HCT116 (cell line): Measurements from ENCODE around the gene ZFP14. TPM values are rescaled to one million over a fixed set of nuclear protein-coding genes. Genes with fewer than 3 reads are reported as not detected.
A peak's percentile ranks its signal among the peaks of the same experiment; 100 is the strongest.

ENCODE experiments used
- ATAC-seq: fragments of 200-7000 bp; cut with Tn5 transposase; 2 replicates; pipeline ENCODE4 v1.9.1; 2020; ENCODE audit warnings: mild to moderate bottlenecking, moderate library complexity
- BruUV-seq: library from RNA; stranded (reverse); fragments of 400-500 nt; replicated peaks from 2 replicates; lab custom pipeline; 2021; lab: Mats Ljungman, UMichigan
- CTCF ChIA-PET: fragments of 300-600 bp; sonication (Branson Sonifier 250); formaldehyde crosslinking; loops from one replicate; lab custom pipeline; 2021; ENCODE audit warnings: antibody characterized with exemption; lab: Charles Lee
- POLR2A ChIA-PET: fragments of 300-600, 350-600 bp; sonication (Branson Sonifier 250); formaldehyde crosslinking; loops from one replicate; lab custom pipeline; 2021; ENCODE audit warnings: antibody characterized with exemption; lab: Charles Lee
- RAD21 ChIA-PET, 2 experiments: fragments of 300-600 bp; sonication (Branson Sonifier 250); formaldehyde crosslinking; loops; one replicate each; lab custom pipeline; 2023; ENCODE audit warnings: low total read pairs in 2 of 2; ENCODE audit not compliant: uncharacterized antibody in 2 of 2, unreplicated experiment in 2 of 2, low non-redundant PET in 1 of 2; lab: Charles Lee
- DNase-seq: peaks from one replicate; pipeline ENCODE4 v3.0.0-alpha.2; 2010; ENCODE audit warnings: low read depth, low spot score
- H2AFZ ChIP-seq: fragments of 200-600 bp; shearing (Covaris generic), sonication (generic); 2 replicates; pipeline ENCODE4 v1.6.1; 2017; ENCODE audit warnings: low read depth, mixed run types, mixed read lengths, antibody characterized with exemption, low read length; ENCODE audit not compliant: poor library complexity, severe bottlenecking
- H3K27ac ChIP-seq: 2 replicates; pipeline ENCODE4 v1.5.1; 2012; ENCODE audit warnings: low read depth, low read length
- H3K27me3 ChIP-seq: fragments of 200-600 bp; sonication (generic); 2 replicates; pipeline ENCODE4 v1.6.1; 2016; ENCODE audit warnings: mixed run types, low read length, mixed read lengths; ENCODE audit not compliant: insufficient read depth
- H3K36me3 ChIP-seq, 2 experiments: fragments of 200-500 bp in 1 of 2; fragments of 200-600 bp in 1 of 2; sonication (Bioruptor generic) in 1 of 2; sonication (generic) in 1 of 2; 2 replicates each; pipeline versions ENCODE4 v1.5.1 to v1.6.1; 2014 to 2016; ENCODE audit warnings: low read length in 2 of 2, inconsistent platforms in 1 of 2, mixed read lengths in 1 of 2, mixed run types in 1 of 2; ENCODE audit not compliant: insufficient read depth in 2 of 2, control insufficient read depth in 1 of 2
- H3K4me1 ChIP-seq, 2 experiments: fragments of 200-600 bp in 1 of 2; sonication (generic) in 1 of 2; 2 replicates each; pipeline versions ENCODE4 v1.5.1 to v1.6.1; 2012 to 2017; ENCODE audit warnings: low read length in 2 of 2, inconsistent platforms in 1 of 2, mild to moderate bottlenecking in 1 of 2, mixed read lengths in 1 of 2, mixed run types in 1 of 2, moderate library complexity in 1 of 2; ENCODE audit not compliant: insufficient read depth in 2 of 2, control insufficient read depth in 1 of 2
- H3K4me2 ChIP-seq: fragments of 200-600 bp; sonication (generic); 2 replicates; pipeline ENCODE4 v1.6.1; 2017; ENCODE audit warnings: mixed run types, low read length, mixed read lengths
- H3K4me3 ChIP-seq, 2 experiments: fragments of 200-600 bp in 1 of 2; sonication (generic) in 1 of 2; replicated peaks in 1 of 2; 2 replicates each; pipeline ENCODE4 v1.5.1; 2011 to 2016; ENCODE audit warnings: low read length in 2 of 2, control low read depth in 1 of 2, low read depth in 1 of 2, mild to moderate bottlenecking in 1 of 2, mixed read lengths in 1 of 2, mixed run types in 1 of 2
- H3K79me2 ChIP-seq: fragments of 200-600 bp; sonication (generic); 2 replicates; pipeline ENCODE4 v1.6.1; 2017; ENCODE audit warnings: mild to moderate bottlenecking, mixed run types, low read length, moderate library complexity, mixed read lengths; ENCODE audit not compliant: insufficient read depth
- H3K9ac ChIP-seq: fragments of 200-600 bp; sonication (generic); 2 replicates; pipeline ENCODE4 v1.6.1; 2016; ENCODE audit warnings: low read length, mixed read lengths
- H3K9me2 ChIP-seq: fragments of 200-600 bp; sonication (generic), shearing (Covaris generic); 2 replicates; pipeline ENCODE4 v1.6.1; 2017; ENCODE audit warnings: mixed run types, mild to moderate bottlenecking, moderate library complexity; ENCODE audit not compliant: insufficient read depth
- H3K9me3 ChIP-seq, 2 experiments: fragments of 200-500 bp in 1 of 2; fragments of 200-600 bp in 1 of 2; sonication (Bioruptor generic) in 1 of 2; sonication (generic) in 1 of 2; 2 replicates each; pipeline ENCODE4 v1.6.1; 2014 to 2017; ENCODE audit warnings: low read length in 2 of 2, mixed read lengths in 2 of 2, inconsistent platforms in 1 of 2, low read depth in 1 of 2, mild to moderate bottlenecking in 1 of 2, mixed run types in 1 of 2, moderate library complexity in 1 of 2; ENCODE audit not compliant: control insufficient read depth in 1 of 2, insufficient read depth in 1 of 2
- H4K20me1 ChIP-seq: fragments of 200-600 bp; sonication (generic), shearing (Covaris generic); 2 replicates; pipeline ENCODE4 v1.6.1; 2017; ENCODE audit warnings: mixed run types, mild to moderate bottlenecking, moderate library complexity; ENCODE audit not compliant: insufficient read depth
- ATF3 ChIP-seq: IDR thresholded peaks from 2 replicates; pipeline ENCODE4 v1.6.1; 2012
- CBX3 ChIP-seq: IDR thresholded peaks from 2 replicates; pipeline ENCODE4 v1.6.1; 2012; ENCODE audit warnings: low read depth
- CTCF ChIP-seq, 3 experiments: fragments of 200-600 bp in 1 of 3; sonication (generic) in 1 of 3; IDR thresholded peaks in 2 of 3; conservative IDR thresholded peaks in 1 of 3; 2 replicates each; pipeline ENCODE4 v1.5.1; 2012 to 2017; ENCODE audit warnings: low read depth in 2 of 3, low read length in 2 of 3, antibody characterized with exemption in 1 of 3, borderline replicate concordance in 1 of 3, control low read depth in 1 of 3, mild to moderate bottlenecking in 1 of 3, mixed read lengths in 1 of 3, mixed run types in 1 of 3, moderate library complexity in 1 of 3; ENCODE audit not compliant: insufficient read depth in 1 of 3
- ELF1 ChIP-seq: IDR thresholded peaks from 2 replicates; pipeline ENCODE4 v1.6.1; 2012; ENCODE audit warnings: low read depth, borderline replicate concordance
- EZH2 ChIP-seq: fragments of 200-600 bp; sonication (generic); IDR thresholded peaks from 2 replicates; pipeline ENCODE4 v1.6.1; 2017; ENCODE audit warnings: antibody characterized with exemption, mixed run types
- JUND ChIP-seq: IDR thresholded peaks from 2 replicates; pipeline ENCODE4 v1.6.1; 2012
- MAX ChIP-seq: IDR thresholded peaks from 2 replicates; pipeline ENCODE4 v1.6.1; 2012
- POLR2A ChIP-seq: IDR thresholded peaks from 2 replicates; pipeline ENCODE4 v1.7.0; 2011; ENCODE audit warnings: borderline replicate concordance; ENCODE audit not compliant: insufficient read depth, insufficient read length; ENCODE audit errors: extremely low read depth
- POLR2AphosphoS5 ChIP-seq: IDR thresholded peaks from 2 replicates; pipeline ENCODE4 v1.6.1; 2011; ENCODE audit warnings: mild to moderate bottlenecking, low read depth, low read length, moderate library complexity
- RAD21 ChIP-seq: IDR thresholded peaks from 2 replicates; pipeline ENCODE4 v1.6.1; 2012; ENCODE audit warnings: low read depth, mild to moderate bottlenecking
- SIN3A ChIP-seq: IDR thresholded peaks from 2 replicates; pipeline ENCODE4 v1.6.1; 2012; ENCODE audit warnings: low read depth
- SRF ChIP-seq: IDR thresholded peaks from 2 replicates; pipeline ENCODE4 v1.6.1; 2012; ENCODE audit warnings: low read depth
- TCF7L2 ChIP-seq: IDR thresholded peaks from 2 replicates; pipeline ENCODE4 v1.7.0; 2011; ENCODE audit warnings: borderline replicate concordance, inconsistent platforms; ENCODE audit not compliant: insufficient read depth, insufficient read length; ENCODE audit errors: extremely low read depth
- YY1 ChIP-seq: IDR thresholded peaks from 2 replicates; pipeline ENCODE4 v1.6.1; 2011; ENCODE audit warnings: low read length, low read depth, moderate library complexity, mild to moderate bottlenecking; ENCODE audit not compliant: insufficient replicate concordance; ENCODE audit errors: extremely low read depth
- intact Hi-C: fragments of 100-400 bp; cut with micrococcal nuclease; formaldehyde crosslinking; loops from 2 replicates; pipeline ENCODE4 v1.10.0; 2022
- total RNA-seq: library from RNA; stranded (reverse); gene quantifications from one replicate; pipeline ENCODE4 v1.2.1, GENCODE V29; 2021; ENCODE audit not compliant: unreplicated experiment

ZFP14 gene
- total RNA-seq, 1 experiment from 2014 or later = 2.8 TPM

DNA sequence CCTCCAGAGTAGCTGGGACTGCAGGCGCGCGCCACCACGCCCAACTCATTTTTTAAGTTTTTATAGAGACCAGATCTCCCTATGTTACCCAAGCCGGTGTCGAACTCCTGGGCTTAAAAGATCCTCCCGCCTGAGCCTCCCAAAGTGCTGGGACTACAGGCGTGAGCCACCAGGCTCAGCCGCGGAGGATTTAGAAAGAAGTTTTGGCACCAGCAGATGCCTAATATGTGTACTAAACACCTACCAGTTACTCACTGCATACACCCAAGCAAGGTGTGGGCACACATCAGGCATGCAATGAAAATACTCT, 464 bp upstream of the ZFP14 start:
- CTCF ChIA-PET = no interaction called here
- RAD21 ChIA-PET = no interaction called here
- no peaks in the 10 kb centered on the region for H3K79me2 ChIP-seq
- H3K9me3 ChIP-seq = no peaks in the 10 kb centered on the region; a peak in 1 of 4 replicates
- no peaks in the 10 kb centered on the region for H3K27me3 ChIP-seq
- no peaks in the 10 kb centered on the region for H3K36me3 ChIP-seq
- no peaks in the 10 kb centered on the region for H3K9me2 ChIP-seq
- H3K4me1 ChIP-seq = peaks cover 3 to 11% of the 10 kb centered on the region in 2 experiments; a peak in 3 of 4 replicates
- TF ChIP-seq RAD21 (no peak), SIN3A (no peak), ELF1 (no peak), TCF7L2 (no peak), JUND (no peak), SRF (no peak), ATF3 (no peak), YY1 (no peak), CBX3 (no peak), POLR2AphosphoS5 (no peak), POLR2A (no peak)
- no peak overlapping the region for H3K27ac ChIP-seq
- no peaks in the 10 kb centered on the region for H4K20me1 ChIP-seq
- peak overlapping the region; percentile 95 for H3K4me2 ChIP-seq
- no peak overlapping the region for H3K9ac ChIP-seq
- intact Hi-C loops = loop anchor here (10.0 kb wide), 1 partner anchor 165 kb away; the partner anchor contains the start of genes ZNF146 and ZNF565
- H2AFZ ChIP-seq = peak overlapping the region; percentile 90
- no TSS peak for BruUV-seq
- DNase-seq (no peak), ATAC-seq (no peak)
- POLR2A ChIA-PET = no interaction called here
- H3K4me3 ChIP-seq = peak overlapping the region in 1 of 2 experiments; percentile 72; a peak in 2 of 4 replicates

DNA sequence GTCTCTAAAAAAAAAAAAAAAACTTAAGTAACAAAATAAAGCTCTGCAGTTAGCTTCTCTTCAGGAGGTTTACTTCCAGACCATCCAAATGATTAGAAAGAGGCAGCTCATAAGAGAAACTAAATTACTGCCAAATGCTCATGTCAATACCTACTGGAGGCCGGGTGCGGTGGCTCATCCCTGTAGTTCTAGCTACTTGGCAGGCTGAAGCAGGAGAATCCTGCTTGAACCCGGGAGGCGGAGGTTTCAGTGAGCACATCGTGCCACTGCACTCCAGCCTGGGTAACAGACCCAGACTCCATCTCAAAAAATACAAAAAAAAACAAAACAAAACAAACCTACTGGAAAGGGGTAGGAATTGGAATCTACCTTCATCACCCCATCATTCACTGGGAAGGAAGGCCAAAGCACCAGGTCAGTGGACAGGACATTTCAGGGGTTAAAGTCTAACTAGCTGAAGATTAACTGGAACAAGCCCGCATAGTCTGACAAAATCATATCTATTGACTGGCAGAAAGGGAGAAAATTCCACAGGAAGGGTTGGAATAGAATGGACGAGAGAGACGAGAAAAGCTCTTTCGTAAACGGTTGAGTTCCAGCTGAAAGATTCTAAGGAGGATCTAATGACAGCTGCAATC, 1.3 kb downstream of the ZFP14 start:
- BruUV-seq = no TSS peak
- intact Hi-C loops = loop anchor here (10.0 kb wide), 1 partner anchor 163 kb away; the partner anchor contains the start of genes ZNF146 and ZNF565
- Histone ChIP-seq H3K27me3 (no peaks in the 10 kb centered on the region), H3K4me2 (peak overlapping the region; percentile 95), H3K9me2 (no peaks in the 10 kb centered on the region), H3K4me3 (peak overlapping the region; percentile 72 to 79), H3K36me3 (no peaks in the 10 kb centered on the region), H3K9ac (peak overlapping the region; percentile 70), H4K20me1 (no peaks in the 10 kb centered on the region), H3K79me2 (no peaks in the 10 kb centered on the region), H3K27ac (no peak overlapping the region), H3K4me1 (peaks cover 3 to 11% of the 10 kb centered on the region in 2 experiments; a peak in 3 of 4 replicates), H3K9me3 (no peaks in the 10 kb centered on the region; a peak in 1 of 4 replicates), H2AFZ (no peak overlapping the region)
- ChIA-PET POLR2A (no interaction called here), CTCF (interaction anchor here (0.7 kb wide), 1 partner anchor 17 kb away, joined by 3 read pairs; no protein-coding TSS in a partner anchor), RAD21 (no interaction called here)
- ATAC-seq (no peak), DNase-seq (no peak)
- TF ChIP-seq CTCF (IDR thresholded peaks at IDR 0.05 in 2 of 3, conservative IDR thresholded peaks at IDR 0.05 in 1 of 3; ENCODE audit: borderline replicate concordance in 1 of 3, insufficient read depth in 1 of 3, low read depth in 2 of 3, low read length in 2 of 3) = no peak
- TF ChIP-seq MAX = no peak
- no peak for TF ChIP-seq SRF
- TF ChIP-seq ELF1 = no peak
- no peak for TF ChIP-seq CBX3
- TF ChIP-seq JUND = no peak
- TF ChIP-seq EZH2 = no peak
